Hippocampal formation (tissue), 2 donors: ENCODE measurements around the gene GPR137B.
"Not testable (repeated sequence)": the region's sequence is repeated elsewhere in the genome, so short reads cannot be mapped to it uniquely, and the experiment has no call there.

ENCODE experiments used
- DNase-seq, 2 donors: peaks; one replicate each; lab custom pipeline; 2025; lab: John Stamatoyannopoulos, UW

The GPR137B gene, protein sequence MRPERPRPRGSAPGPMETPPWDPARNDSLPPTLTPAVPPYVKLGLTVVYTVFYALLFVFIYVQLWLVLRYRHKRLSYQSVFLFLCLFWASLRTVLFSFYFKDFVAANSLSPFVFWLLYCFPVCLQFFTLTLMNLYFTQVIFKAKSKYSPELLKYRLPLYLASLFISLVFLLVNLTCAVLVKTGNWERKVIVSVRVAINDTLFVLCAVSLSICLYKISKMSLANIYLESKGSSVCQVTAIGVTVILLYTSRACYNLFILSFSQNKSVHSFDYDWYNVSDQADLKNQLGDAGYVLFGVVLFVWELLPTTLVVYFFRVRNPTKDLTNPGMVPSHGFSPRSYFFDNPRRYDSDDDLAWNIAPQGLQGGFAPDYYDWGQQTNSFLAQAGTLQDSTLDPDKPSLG

DNA sequence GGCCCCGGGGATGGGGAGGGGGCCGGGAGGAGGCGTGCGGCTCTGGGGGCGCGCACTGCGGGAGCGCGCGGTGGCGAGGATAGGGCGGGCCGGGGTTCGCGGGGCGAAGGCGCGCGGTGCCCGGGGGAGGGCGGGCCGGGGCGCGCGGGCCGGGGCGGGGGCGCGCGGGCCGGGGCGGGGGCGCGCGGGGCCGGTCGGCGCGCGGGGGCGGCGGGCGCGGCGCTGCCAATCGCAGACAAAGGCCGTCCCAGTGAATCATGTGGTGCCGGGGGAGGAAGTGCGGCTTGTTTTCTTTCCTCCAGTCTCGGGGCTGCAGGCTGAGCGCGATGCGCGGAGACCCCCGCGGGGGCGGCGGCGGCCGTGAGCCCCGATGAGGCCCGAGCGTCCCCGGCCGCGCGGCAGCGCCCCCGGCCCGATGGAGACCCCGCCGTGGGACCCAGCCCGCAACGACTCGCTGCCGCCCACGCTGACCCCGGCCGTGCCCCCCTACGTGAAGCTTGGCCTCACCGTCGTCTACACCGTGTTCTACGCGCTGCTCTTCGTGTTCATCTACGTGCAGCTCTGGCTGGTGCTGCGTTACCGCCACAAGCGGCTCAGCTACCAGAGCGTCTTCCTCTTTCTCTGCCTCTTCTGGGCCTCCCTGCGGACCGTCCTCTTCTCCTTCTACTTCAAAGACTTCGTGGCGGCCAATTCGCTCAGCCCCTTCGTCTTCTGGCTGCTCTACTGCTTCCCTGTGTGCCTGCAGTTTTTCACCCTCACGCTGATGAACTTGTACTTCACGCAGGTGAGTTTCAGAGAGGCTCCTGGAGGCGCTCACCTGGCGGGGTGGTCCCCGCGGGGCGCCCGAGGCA is at the start of gene GPR137B:
TSS of gene GPR137B (plus strand) at position 287 of the 851 bp plus-strand sequence. CDS start at position 371, 84 bp downstream.
- DNase-seq = peak; percentile 56 to 62

DNA sequence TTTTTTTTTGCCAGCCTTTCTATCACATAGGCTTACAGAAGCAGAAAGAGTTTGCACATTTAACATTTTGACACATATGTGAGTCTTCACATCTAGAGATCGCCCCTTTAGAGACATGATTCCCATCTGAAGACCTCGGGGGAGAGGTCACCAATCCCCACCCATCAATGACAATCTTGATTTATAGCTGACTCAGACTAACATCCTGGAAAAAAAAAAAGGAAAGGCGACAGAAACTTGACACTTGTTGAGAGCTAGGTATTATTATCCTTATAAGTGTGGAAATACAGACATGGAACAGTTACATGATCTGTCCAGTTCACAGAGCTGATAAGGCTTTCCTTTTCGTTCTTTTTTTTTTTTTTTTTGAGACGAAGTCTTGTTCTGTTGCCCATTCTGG is 49.4 kb upstream of the GPR137B start:
- no peak for DNase-seq

DNA sequence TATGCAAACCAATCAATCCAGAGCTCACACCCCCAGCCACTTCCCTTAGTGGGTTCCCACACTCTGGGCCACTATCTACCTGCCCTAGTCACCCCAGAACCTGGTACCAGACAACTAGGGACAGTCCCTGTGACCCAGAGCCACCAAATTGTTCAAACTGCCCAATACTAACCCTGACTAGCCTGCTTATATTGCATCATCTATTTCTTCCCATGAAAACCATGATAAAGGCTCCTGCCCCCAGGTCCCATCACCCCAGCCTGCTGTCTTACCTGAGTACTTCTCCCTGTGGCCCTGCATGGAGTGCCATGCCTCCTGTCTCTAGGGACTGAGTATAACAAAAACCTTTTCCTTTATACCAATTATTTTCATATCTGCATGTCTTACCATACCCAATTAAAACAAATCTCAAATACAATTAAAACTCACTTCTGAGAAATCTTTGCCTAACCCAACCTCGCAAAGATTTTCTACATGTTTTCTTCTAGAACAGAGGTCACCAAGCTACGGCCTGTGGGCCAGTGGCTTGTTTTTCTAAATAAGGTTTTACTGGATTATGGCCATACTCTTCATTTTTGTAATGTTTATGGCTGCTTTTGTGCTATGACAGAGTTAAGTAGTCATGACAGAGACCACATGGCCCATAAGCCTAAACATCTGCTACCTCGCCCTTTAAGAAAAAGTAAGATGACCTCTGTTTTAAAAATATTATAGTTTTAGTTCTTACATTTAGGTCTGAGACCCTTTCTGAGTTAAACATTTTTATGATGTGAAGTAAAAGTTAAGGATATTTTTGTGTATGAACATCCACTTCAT is 46.4 kb upstream of the GPR137B start:
- DNase-seq = no peak

GRCh38 chr1:236096660-236097482 is 45.5 kb upstream of the GPR137B start:
- DNase-seq = not testable (repeated sequence)

DNA sequence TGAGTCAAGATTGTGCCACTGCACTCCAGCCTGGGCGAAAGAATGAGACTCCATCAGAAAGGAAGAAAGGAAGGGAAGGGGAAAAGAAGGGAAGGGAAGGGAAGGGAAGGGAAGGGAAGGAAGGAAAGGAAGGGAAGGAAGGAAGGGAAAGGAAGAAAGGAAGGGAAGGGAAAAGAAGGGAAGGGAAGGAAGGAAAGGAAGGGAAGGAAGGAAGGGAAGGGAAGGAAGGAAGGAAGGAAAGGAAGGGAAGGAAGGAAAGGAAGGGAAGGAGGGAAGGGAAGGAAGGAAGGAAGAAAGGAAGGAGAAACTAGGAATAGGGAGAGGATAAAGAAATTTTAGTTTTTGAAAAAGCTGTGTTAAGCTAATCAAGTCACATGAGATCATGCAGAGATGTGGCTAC is 44.1 kb upstream of the GPR137B start:
- DNase-seq = no peak

DNA sequence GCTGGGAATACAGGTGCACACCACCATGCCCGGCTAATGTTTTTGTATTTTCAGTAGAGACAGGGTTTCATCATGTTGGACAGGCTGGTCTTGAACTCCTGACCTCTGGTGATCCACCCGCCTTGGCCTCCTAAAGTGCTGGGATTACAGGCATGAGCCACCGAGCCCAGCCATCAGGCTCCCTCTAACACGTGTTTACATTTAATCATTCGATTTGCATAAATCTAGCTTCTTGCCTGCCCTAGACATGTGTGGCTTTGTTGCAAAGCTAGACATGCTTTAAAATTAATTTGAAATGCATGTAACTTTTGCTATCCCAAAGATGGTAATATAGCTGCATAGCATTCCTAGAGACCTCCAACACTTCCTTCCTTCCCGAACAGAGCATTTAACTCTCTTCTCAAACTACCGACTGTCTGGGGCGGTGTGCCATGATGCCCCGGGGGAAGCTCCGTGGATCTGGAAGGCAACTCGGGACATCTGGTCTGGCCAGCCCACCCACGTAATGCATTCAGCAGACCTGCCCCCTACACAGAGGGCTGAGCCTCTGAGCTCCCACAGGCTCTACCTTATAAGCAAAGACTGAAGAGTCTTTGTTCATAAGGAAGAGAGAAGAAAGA is 42.9 kb upstream of the GPR137B start:
- DNase-seq = no peak

DNA sequence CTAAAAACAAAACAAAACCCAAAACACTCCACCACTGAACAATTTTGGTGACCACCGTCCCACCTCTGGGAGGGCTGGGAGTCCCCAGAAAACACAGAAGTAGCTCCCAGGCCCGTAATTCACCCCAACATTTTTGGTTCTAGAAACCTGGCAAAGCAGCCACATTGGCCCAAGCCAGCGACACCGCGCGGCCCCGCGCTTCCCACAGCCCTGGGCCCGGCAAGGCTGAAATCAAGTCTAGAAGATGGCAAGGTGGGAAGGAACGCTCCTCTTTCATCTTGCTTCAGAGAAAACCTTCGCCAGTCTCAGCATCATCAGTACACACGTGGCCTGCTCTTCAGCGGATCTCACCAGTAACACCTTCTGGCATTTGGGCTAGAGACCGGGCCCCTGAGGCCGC is 41.5 kb upstream of the GPR137B start:
- DNase-seq = no peak

- no peak for DNase-seq
These were observed 40.8 kb upstream of the GPR137B start for GRCh38 chr1:236101233-236102200.

- DNase-seq = no peak
These were observed 39.7 kb upstream of the GPR137B start for GRCh38 chr1:236102611-236103010.

DNA sequence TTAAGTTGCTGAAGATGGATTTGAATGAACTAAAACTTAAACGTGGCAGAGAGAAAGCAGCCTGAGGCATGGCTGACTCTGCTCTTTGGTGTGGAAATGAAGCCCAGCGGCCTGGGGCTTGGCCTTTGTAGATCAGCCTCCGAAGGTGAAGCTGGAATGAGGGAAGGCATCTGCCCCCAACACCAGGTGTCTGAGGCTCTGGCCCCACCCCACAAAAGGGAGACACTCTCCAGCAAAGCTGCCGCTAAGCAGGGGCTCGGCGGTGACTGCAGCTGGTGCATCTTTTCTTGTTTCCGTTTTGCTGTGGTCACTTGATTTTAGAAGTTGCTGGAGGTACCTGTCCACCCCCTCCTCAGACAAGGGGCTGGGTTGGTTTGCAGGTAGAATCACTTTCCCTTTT is 39.3 kb upstream of the GPR137B start:
- no peak for DNase-seq

- DNase-seq = peak; percentile 36 to 48
These were observed 38.6 kb upstream of the GPR137B start for GRCh38 chr1:236103646-236104218.

DNA sequence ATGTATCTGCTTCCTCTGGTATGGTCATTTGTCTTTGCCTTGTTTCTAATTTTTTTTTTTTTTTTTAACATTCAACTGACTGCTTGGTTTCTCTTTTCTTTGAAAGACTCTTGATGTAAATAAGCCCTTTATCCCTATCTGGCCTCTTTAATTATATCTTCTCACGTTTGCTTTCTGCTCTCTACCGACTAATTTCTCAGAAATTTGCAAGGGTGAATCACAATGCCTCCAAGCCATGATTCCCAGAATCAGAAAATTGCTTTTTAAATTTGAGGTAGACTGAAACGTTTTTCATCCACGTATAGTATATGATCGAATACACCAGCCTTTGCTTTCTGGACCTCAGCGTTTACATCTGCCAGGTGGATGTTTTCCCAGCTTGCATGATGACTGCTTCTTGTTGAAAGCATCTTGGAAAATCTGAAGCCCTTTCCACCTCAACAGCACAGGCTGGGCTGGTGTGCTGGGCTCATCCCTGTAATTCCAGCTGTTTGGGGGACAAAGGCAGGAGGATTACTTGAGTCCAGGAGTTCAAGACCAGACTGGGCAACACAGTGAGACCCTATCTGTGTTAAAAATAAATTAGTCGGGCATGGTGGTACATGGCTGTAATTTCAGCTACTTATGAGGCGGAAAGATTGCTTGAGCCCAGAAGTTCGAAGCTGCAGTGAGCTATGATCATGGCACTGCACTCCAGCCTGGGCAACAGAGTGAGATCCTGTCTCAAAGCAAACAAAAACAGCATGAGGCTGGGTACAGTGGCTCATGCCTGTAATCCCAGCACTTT is 35.0 kb upstream of the GPR137B start:
- no peak for DNase-seq

DNA sequence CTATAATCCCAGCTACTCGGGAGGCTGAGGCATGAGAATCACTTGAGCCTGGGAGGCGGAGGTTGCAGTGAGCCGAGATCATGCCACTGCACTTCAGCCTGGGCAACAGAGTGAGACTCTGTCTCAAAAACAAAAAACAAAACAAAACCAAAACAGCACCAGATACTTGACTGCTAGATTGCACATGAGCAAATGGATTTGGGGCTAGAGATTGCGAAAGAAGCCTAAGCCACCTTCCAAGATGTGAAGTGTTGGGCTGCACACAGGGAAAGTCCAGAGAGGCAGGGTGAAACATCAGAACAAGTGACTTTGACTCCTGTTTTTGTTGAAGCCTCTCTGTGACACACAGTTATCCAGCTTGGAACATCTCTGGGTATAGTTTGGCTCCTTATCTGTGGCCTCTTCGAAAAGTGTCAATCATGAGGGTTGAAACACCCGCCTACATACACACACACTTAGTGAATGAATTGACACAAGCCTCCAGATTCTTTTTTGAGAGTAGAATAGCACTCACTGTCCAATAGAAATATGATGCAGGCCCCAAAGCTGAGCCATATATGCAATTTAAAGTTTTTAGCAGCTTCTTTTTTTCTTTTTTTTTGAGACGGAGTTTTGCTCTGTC is 34.2 kb upstream of the GPR137B start:
- DNase-seq = no peak

DNA sequence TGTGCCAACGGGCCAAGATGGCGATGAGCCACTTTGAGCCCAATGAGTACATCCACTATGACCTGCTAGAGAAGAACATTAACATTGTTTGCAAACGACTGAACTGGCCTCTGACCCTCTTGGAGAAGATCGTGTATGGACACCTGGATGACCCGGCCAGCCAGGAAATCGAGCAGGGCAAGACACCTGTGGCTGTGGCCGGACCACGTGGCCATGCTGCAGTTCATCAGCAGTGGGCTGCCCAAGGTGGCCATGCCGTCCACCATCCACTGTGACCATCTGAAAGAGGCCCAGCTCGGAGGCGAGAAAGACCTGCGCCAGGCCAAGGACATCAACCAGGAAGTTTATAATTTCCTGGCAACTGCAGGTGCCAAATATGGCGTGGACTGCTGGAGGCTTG is 32.2 kb upstream of the GPR137B start:
- no peak for DNase-seq

GRCh38 chr1:236111527-236112331 is 30.6 kb upstream of the GPR137B start:
- DNase-seq = no peak

DNA sequence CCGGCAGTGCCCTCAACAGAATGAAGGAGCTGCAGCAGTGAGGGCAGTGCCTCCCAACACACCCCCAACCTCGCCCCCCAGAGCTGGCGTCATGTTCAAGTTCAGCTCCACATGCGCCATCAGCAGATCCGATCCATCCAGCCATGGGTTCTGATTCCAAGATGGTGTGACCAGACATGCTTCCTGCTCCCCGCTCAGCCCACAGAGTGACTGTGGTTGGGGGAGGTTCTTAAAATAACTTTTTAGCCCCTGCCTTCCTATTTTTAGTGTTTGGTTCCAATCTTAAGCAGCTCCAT is 30.1 kb upstream of the GPR137B start:
- no peak for DNase-seq

GRCh38 chr1:236113324-236114032 is 28.9 kb upstream of the GPR137B start:
- DNase-seq = no peak
